HEK293 (cell line): ENCODE measurements around the gene FGFR3.
A peak's percentile ranks its signal among the peaks of the same experiment; 100 is the strongest.

Experiments used
- CTCF ChIA-PET: fragments of 350-600 bp; formaldehyde crosslinking; extraction: SDS; loops from one replicate; lab custom pipeline; 2021; ENCODE audit warnings: antibody characterized with exemption; lab: Yijun Ruan, JAX
- POLR2A ChIA-PET: fragments of 300-600 bp; formaldehyde crosslinking; extraction: SDS; loops from one replicate; lab custom pipeline; 2020; ENCODE audit warnings: antibody characterized with exemption, inconsistent platforms; lab: Yijun Ruan, JAX
- H3K27ac ChIP-seq: fragments of 200-500 bp; sonication (Bioruptor generic); 2 replicates; pipeline ENCODE4 v1.5.1; 2014; ENCODE audit warnings: low read depth, low read length, control low read depth, inconsistent platforms; ENCODE audit errors: extremely low read depth
- H3K36me3 ChIP-seq, 2 experiments: fragments of 200-500 bp in 1 of 2; sonication (Bioruptor generic) in 1 of 2; 1 replicate in 1 of 2; 2 replicates in 1 of 2; pipeline ENCODE4 v1.5.1; 2014 to 2017; ENCODE audit warnings: inconsistent platforms in 2 of 2, low read length in 2 of 2; ENCODE audit not compliant: control insufficient read depth in 2 of 2, insufficient read depth in 1 of 2
- H3K4me1 ChIP-seq: fragments of 200-500 bp; sonication (Bioruptor generic); 2 replicates; pipeline ENCODE4 v1.5.1; 2014; ENCODE audit warnings: mild to moderate bottlenecking, low read length, inconsistent platforms; ENCODE audit not compliant: control insufficient read depth, insufficient read depth
- H3K4me3 ChIP-seq: 2 replicates; pipeline ENCODE4 v1.5.1; 2011; ENCODE audit warnings: low read depth, mild to moderate bottlenecking, control low read depth, low read length, moderate library complexity
- H3K9me3 ChIP-seq: fragments of 200-500 bp; sonication (Bioruptor generic); 2 replicates; pipeline ENCODE4 v1.5.1; 2014; ENCODE audit warnings: low read depth, low read length, inconsistent platforms; ENCODE audit not compliant: control insufficient read depth, insufficient read depth
- CTCF ChIP-seq: fragments of 450-650 bp; formaldehyde crosslinking; IDR thresholded peaks from 2 replicates; pipeline ENCODE4 v1.5.1; 2016; ENCODE audit warnings: missing biosample characterization, missing genetic modification characterization
- KLF17 ChIP-seq: fragments of 450-650 bp; formaldehyde crosslinking; IDR thresholded peaks from 2 replicates; pipeline ENCODE4 v1.5.1; 2016; ENCODE audit warnings: missing biosample characterization, missing genetic modification characterization
- PRDM10 ChIP-seq: fragments of 450-650 bp; formaldehyde crosslinking; IDR thresholded peaks from 2 replicates; pipeline ENCODE4 v1.5.1; 2016; ENCODE audit warnings: missing biosample characterization, missing genetic modification characterization
- PRDM6 ChIP-seq: fragments of 450-650 bp; formaldehyde crosslinking; IDR thresholded peaks from 2 replicates; pipeline ENCODE4 v1.5.1; 2017; ENCODE audit warnings: missing biosample characterization, missing genetic modification characterization
- SCRT2 ChIP-seq: fragments of 450-650 bp; formaldehyde crosslinking; IDR thresholded peaks from 2 replicates; pipeline ENCODE4 v1.5.1; 2016; ENCODE audit warnings: missing biosample characterization, missing genetic modification characterization
- ZBTB26 ChIP-seq: fragments of 450-650 bp; formaldehyde crosslinking; optimal IDR thresholded peaks from 2 replicates; pipeline ENCODE3; 2016; ENCODE audit warnings: missing biosample characterization, mild to moderate bottlenecking, missing genetic modification characterization
- ZIC2 ChIP-seq: fragments of 450-650 bp; formaldehyde crosslinking; IDR thresholded peaks from 2 replicates; pipeline ENCODE4 v1.5.1; 2016; ENCODE audit warnings: missing biosample characterization, missing genetic modification characterization
- ZNF138 ChIP-seq: fragments of 450-650 bp; formaldehyde crosslinking; IDR thresholded peaks from 2 replicates; pipeline ENCODE4 v1.5.1; 2016; ENCODE audit warnings: missing biosample characterization, missing genetic modification characterization, borderline replicate concordance
- ZNF561 ChIP-seq: fragments of 450-650 bp; IDR thresholded peaks from 2 replicates; pipeline ENCODE4 v1.5.1; 2018; ENCODE audit warnings: missing biosample characterization, missing genetic modification characterization, borderline replicate concordance
- ZNF621 ChIP-seq: fragments of 450-650 bp; formaldehyde crosslinking; IDR thresholded peaks from 2 replicates; pipeline ENCODE4 v1.5.1; 2017; ENCODE audit warnings: missing biosample characterization, missing genetic modification characterization
- ZNF639 ChIP-seq: fragments of 450-650 bp; formaldehyde crosslinking; IDR thresholded peaks from 2 replicates; pipeline ENCODE4 v1.5.1; 2016; ENCODE audit warnings: missing biosample characterization, missing genetic modification characterization
- ZNF670 ChIP-seq: fragments of 450-650 bp; formaldehyde crosslinking; IDR thresholded peaks from 2 replicates; pipeline ENCODE4 v1.5.1; 2016; ENCODE audit warnings: missing biosample characterization, missing genetic modification characterization, low read depth
- ZNF830 ChIP-seq: fragments of 450-650 bp; IDR thresholded peaks from 2 replicates; pipeline ENCODE4 v1.5.0; 2018; ENCODE audit warnings: missing biosample characterization, missing genetic modification characterization, low read depth, mild to moderate bottlenecking, moderate library complexity

Gene FGFR3

GRCh38 chr4:1851160-1851559 lies 58.1 kb downstream of the FGFR3 start:
- ChIA-PET CTCF (no interaction called here), POLR2A (no interaction called here)
- H3K4me1 ChIP-seq = peaks cover 3% of the 10 kb centered on the region; the same call in 1 of the 2 replicates
- no peak overlapping the region for H3K4me3 ChIP-seq
- TF ChIP-seq ZBTB26 (tag by site-specific recombination) = no peak
- no peak for TF ChIP-seq ZNF670 (tag by site-specific recombination)
- TF ChIP-seq ZNF138 (tag by site-specific recombination) = no peak
- 0 out of 2 replicates have a peak, but pooled peaks have one; percentile 7 for TF ChIP-seq CTCF (tag by site-specific recombination)
- TF ChIP-seq ZNF561 (tag by site-specific recombination) = no peak
- TF ChIP-seq ZIC2 = peak; percentile 88
- no peak for TF ChIP-seq ZNF621
- no peak for TF ChIP-seq KLF17 (tag by site-specific recombination)
- no peak for TF ChIP-seq PRDM6 (tag by site-specific recombination)
- no peak for TF ChIP-seq SCRT2 (tag by site-specific recombination)
- TF ChIP-seq ZNF639 (tag by site-specific recombination) = no peak
- peaks cover 2 to 37% of the 10 kb centered on the region in 2 experiments; a peak in 2 of 3 replicates for H3K36me3 ChIP-seq
- H3K9me3 ChIP-seq = no peaks in the 10 kb centered on the region
- no peak overlapping the region for H3K27ac ChIP-seq

- CTCF ChIA-PET = no interaction called here
- Histone ChIP-seq H3K4me1 (peaks cover 3% of the 10 kb centered on the region; the same call in 1 of the 2 replicates), H3K4me3 (no peak overlapping the region), H3K36me3 (peaks cover 0 to 31% of the 10 kb centered on the region in 2 experiments; a peak in 1 of 3 replicates), H3K9me3 (no peaks in the 10 kb centered on the region), H3K27ac (no peak overlapping the region)
- POLR2A ChIA-PET = no interaction called here
- TF ChIP-seq ZNF830 (tag by site-specific recombination) (no peak), PRDM10 (tag by site-specific recombination) (peak; percentile 57; the same call in 1 of the 2 replicates)
Measured at GRCh38 chr4:1851575-1852410, 58.7 kb downstream of the FGFR3 start.
